HEK293T (cell line): ENCODE data around the gene SETD3.
A peak's percentile ranks its signal among the peaks of the same experiment; 100 is the strongest.

ENCODE experiments used
- CTCF ChIA-PET: fragments of 350-600 bp; formaldehyde crosslinking; extraction: SDS; loops from one replicate; lab custom pipeline; 2021; ENCODE audit warnings: antibody characterized with exemption, inconsistent platforms; lab: Yijun Ruan, JAX
- POLR2A ChIA-PET: fragments of 350-600 bp; formaldehyde crosslinking; extraction: SDS; loops from one replicate; lab custom pipeline; 2020; ENCODE audit warnings: antibody characterized with exemption, inconsistent platforms; lab: Yijun Ruan, JAX
- DNase-seq: peaks from one replicate; pipeline ENCODE4 v3.0.0; 2012; ENCODE audit warnings: mixed read lengths; ENCODE audit errors: extremely low spot score
- ARNT ChIP-seq: fragments of 450-650 bp; IDR thresholded peaks from 2 replicates; pipeline ENCODE4 v1.6.1; 2017; ENCODE audit warnings: mild to moderate bottlenecking
- BHLHE40 ChIP-seq: fragments of 450-650 bp; IDR thresholded peaks from 2 replicates; pipeline ENCODE4 v1.6.1; 2016; ENCODE audit warnings: mild to moderate bottlenecking, moderate library complexity, borderline replicate concordance
- CTBP1 ChIP-seq: fragments of 450-650 bp; IDR thresholded peaks from 2 replicates; pipeline ENCODE4 v1.6.1; 2016; ENCODE audit warnings: borderline replicate concordance
- ELF4 ChIP-seq: fragments of 450-650 bp; IDR thresholded peaks from 2 replicates; pipeline ENCODE4 v1.6.1; 2017; ENCODE audit warnings: antibody characterized with exemption
- FOXA1 ChIP-seq: fragments of 450-650 bp; IDR thresholded peaks from 2 replicates; pipeline ENCODE4 v1.6.1; 2016; ENCODE audit warnings: mild to moderate bottlenecking
- FOXK2 ChIP-seq: fragments of 450-650 bp; IDR thresholded peaks from 2 replicates; pipeline ENCODE4 v1.6.1; 2016; ENCODE audit warnings: mild to moderate bottlenecking
- FOXM1 ChIP-seq: fragments of 450-650 bp; IDR thresholded peaks from 2 replicates; pipeline ENCODE4 v1.6.1; 2017; ENCODE audit warnings: mild to moderate bottlenecking, borderline replicate concordance
- HDGF ChIP-seq: fragments of 450-650 bp; IDR thresholded peaks from 2 replicates; pipeline ENCODE4 v1.6.1; 2017; ENCODE audit warnings: antibody characterized with exemption, borderline replicate concordance
- L3MBTL2 ChIP-seq: fragments of 450-650 bp; conservative IDR thresholded peaks from 2 replicates; pipeline ENCODE4 v1.6.1; 2016; ENCODE audit warnings: mild to moderate bottlenecking
- LEF1 ChIP-seq: fragments of 450-650 bp; IDR thresholded peaks from 2 replicates; pipeline ENCODE4 v1.6.1; 2017; ENCODE audit warnings: mild to moderate bottlenecking, borderline replicate concordance
- NFRKB ChIP-seq: fragments of 450-650 bp; IDR thresholded peaks from 2 replicates; pipeline ENCODE4 v1.6.1; 2016; ENCODE audit warnings: mild to moderate bottlenecking, moderate library complexity
- SP1 ChIP-seq: fragments of 450-650 bp; IDR thresholded peaks from 2 replicates; pipeline ENCODE4 v1.6.1; 2017
- SUZ12 ChIP-seq: fragments of 450-650 bp; IDR thresholded peaks from 2 replicates; pipeline ENCODE4 v1.6.1; 2016; ENCODE audit warnings: mild to moderate bottlenecking
- TARDBP ChIP-seq: fragments of 450-650 bp; IDR thresholded peaks from 2 replicates; pipeline ENCODE4 v1.6.1; 2016
- ZNF384 ChIP-seq: fragments of 450-650 bp; IDR thresholded peaks from 2 replicates; pipeline ENCODE4 v1.6.1; 2016
- TF ChIP-seq, protein P1 (sequence below): fragments of 450-650 bp; IDR thresholded peaks from 2 replicates; pipeline ENCODE4 v1.6.1; 2016

Gene SETD3

DNA sequence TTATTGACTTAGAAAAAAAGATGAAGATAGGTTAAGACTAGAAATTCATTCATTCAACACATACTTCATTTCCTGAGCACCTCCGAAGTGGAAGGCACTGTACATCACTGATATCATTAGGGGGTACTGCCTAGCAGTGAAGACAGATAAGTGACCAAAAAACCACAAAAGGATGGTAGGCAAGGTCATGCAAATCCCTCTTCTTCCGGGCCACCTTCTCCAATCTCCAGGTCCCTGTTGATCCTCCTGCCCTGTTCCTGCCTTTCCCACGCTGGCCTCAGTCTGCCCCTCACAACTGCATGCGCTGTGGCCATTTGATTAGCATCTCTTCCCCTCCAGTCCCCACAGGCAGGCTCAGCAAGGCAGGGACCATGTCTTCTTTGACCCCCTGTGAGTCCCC lies 60.8 kb downstream of the SETD3 start:
- POLR2A ChIA-PET, result no interaction called here
- no peak for TF ChIP-seq ARNT
- TF ChIP-seq L3MBTL2, result no peak
- CTCF ChIA-PET, result interaction anchor here (1.7 kb wide), 1 partner anchor 27 kb away, joined by 5 read pairs; no protein-coding TSS in a partner anchor
- DNase-seq, result no peak

DNA sequence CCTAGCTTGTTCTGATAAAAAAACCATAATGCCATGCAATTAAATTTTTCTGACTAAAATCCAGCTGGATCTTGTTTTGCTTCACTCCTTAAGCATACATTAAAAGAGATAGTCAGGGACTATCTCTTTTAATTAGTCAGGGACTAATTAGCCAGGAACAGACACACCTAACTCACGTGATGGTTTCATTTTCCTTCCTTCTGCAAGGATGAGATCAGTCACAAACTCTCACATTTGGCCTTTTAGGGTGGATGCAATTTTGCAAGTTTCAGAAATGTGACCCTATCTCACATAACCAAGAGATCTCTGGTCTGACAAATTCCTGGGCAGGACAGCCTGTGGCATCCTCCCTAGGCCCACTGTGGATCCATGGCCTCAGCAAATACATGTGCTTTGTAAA lies 62.4 kb downstream of the SETD3 start:
- ChIA-PET POLR2A (interaction anchor here (1.6 kb wide), 1 partner anchor 25 kb away, joined by 4 read pairs; no protein-coding TSS in a partner anchor), CTCF (interaction anchor here (1.6 to 2.9 kb wide), 2 partner anchors 29 to 99 kb away, joined by 5 to 24 read pairs; no protein-coding TSS in a partner anchor)
- no peak for TF ChIP-seq ARNT
- no peak for TF ChIP-seq FOXK2
- TF ChIP-seq LEF1, result no peak
- no peak for TF ChIP-seq L3MBTL2
- TF ChIP-seq CTBP1, result no peak
- no peak for TF ChIP-seq ZNF384
- no peak for TF ChIP-seq TARDBP
- TF ChIP-seq, protein P1, sequence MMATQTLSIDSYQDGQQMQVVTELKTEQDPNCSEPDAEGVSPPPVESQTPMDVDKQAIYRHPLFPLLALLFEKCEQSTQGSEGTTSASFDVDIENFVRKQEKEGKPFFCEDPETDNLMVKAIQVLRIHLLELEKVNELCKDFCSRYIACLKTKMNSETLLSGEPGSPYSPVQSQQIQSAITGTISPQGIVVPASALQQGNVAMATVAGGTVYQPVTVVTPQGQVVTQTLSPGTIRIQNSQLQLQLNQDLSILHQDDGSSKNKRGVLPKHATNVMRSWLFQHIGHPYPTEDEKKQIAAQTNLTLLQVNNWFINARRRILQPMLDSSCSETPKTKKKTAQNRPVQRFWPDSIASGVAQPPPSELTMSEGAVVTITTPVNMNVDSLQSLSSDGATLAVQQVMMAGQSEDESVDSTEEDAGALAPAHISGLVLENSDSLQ, result no peak
- no peak for TF ChIP-seq ELF4
- no peak for TF ChIP-seq FOXA1
- no peak for TF ChIP-seq BHLHE40
- TF ChIP-seq NFRKB, result no peak
- no peak for TF ChIP-seq SUZ12
- no peak for TF ChIP-seq SP1
- no peak for TF ChIP-seq FOXM1
- TF ChIP-seq HDGF, result no peak
- no peak for DNase-seq

DNA sequence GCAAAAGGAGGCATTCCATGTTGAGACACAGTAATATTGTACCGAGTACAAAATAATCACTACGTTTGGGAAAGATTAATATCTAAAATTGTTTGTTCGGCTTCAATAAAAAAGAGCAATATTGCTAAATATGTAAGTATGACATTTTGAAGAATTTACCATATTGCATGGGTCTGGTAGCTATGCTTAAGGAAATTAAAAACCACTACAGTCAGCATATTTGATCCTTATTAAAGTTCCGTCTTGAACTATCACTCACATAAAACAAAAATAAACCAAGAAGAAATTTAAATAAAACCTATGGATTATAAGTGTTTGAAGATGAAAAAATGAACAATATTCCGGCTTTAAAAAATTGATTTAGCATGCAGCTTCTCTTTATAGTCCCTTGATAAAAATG lies 63.8 kb downstream of the SETD3 start:
- ChIA-PET CTCF (interaction anchor here (0.5 to 2.9 kb wide), 5 partner anchors 15 to 97 kb away, joined by 5 to 35 read pairs (median 10); no protein-coding TSS in a partner anchor), POLR2A (interaction anchor here (1.6 kb wide), 1 partner anchor 24 kb away, joined by 4 read pairs; no protein-coding TSS in a partner anchor)
- TF ChIP-seq SUZ12 (no peak), L3MBTL2 (no peak)
- TF ChIP-seq, protein P1, result no peak
- DNase-seq, result no peak

DNA sequence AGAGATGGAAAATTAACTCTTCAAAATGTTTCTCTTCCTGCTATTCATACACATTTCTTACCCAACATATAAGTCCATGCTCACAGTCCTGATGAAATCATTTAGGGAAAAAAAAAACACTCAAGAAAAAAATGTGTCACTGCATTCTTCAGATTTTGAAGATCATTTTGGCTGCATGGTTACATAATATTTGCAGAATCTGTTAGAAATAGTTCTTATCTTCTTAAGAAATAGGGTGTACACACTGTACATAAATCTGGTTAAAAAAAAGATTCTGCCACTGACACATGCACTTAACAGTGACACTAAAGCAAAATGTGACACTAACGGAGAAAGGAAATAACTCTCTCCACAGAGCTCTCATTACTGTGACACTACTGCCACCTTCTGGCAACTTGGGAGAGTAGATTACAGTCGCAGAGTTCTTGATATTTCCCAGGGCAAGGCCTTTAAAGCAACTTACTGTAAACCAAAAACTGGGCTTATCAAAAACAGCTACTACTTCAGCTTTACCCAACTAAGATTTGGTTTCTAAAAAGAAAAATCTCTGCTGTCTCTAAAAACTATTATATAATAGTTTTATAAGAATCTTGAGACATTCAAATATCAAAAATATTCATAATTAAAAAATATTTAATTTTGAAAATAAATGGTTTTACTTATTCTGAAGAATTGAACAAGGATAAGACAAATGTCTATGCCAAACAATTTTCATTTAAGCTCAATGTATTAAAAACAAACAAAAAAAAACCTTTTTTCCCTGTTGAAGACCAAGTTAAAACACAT lies 65.0 kb downstream of the SETD3 start:
- POLR2A ChIA-PET, result interaction anchor here (0.7 kb wide), 1 partner anchor 96 kb away, joined by 3 read pairs; no protein-coding TSS in a partner anchor
- CTCF ChIA-PET, result interaction anchor here (0.7 to 2.9 kb wide), 18 partner anchors 8 to 254 kb away, joined by 3 to 35 read pairs (median 4); no protein-coding TSS in a partner anchor
- DNase-seq, result peak; percentile 69
- TF ChIP-seq FOXA1 (no peak), HDGF (no peak), BHLHE40 (no peak), LEF1 (no peak), NFRKB (no peak), SUZ12 (no peak), ZNF384 (peak; percentile 60; the same call in 1 of the 2 replicates), FOXK2 (no peak), SP1 (no peak), L3MBTL2 (no peak), TARDBP (no peak), ELF4 (no peak), FOXM1 (no peak)
- TF ChIP-seq, protein P1, result peak; percentile 67

DNA sequence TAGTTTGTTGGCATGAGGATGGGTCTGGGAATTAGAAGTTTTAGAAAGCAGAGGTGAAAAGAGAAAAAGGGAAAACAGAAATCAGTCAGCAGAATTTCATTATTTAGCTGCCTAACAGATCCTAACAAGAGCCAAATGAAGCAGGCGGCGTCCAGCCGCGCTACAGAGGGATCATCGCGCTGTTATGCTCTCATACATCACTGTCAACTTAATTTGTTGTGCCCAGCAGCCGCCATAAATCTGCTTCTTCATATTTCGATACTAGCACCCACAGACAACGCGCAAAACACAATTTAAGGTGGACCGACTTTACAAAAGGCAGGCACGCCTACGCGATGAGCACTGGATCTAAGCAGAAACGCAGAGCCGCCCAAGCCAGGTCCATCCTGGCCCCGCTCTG lies 66.7 kb downstream of the SETD3 start:
- DNase-seq, result peak; percentile 20
- POLR2A ChIA-PET, result no interaction called here
- TF ChIP-seq, protein P1, result peak; percentile 84
- TF ChIP-seq FOXM1, result no peak
- CTCF ChIA-PET, result interaction anchor here (0.7 to 1.2 kb wide), 2 partner anchors 21 to 25 kb away, joined by 4 to 6 read pairs; no protein-coding TSS in a partner anchor

DNA sequence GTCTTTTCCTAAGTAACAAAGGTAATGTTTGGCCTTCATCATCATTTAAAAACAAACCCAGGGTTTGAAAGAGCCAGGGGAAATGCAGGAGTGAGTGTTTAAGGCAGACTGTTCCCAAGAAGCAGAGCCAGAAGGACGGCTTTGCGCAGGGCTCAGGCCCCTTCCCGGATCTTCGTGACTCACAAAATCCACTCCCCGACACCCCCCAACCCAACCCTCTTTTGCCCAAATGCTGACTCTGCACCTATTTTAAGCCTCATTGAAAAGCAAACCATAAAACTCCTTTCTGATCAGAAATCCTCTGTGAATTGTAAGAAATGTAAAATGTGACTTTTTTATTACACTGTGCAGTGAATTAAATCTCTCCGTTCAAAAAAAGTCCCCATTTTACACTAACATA lies 67.5 kb downstream of the SETD3 start:
- POLR2A ChIA-PET, result no interaction called here
- TF ChIP-seq CTBP1, result no peak
- no peak for TF ChIP-seq LEF1
- no peak for TF ChIP-seq FOXA1
- TF ChIP-seq ARNT, result no peak
- no peak for TF ChIP-seq ELF4
- TF ChIP-seq SUZ12, result no peak
- TF ChIP-seq FOXK2, result no peak
- no peak for TF ChIP-seq HDGF
- TF ChIP-seq ZNF384, result no peak
- no peak for TF ChIP-seq SP1
- DNase-seq, result no peak
- CTCF ChIA-PET, result interaction anchor here (0.6 to 1.0 kb wide), 4 partner anchors 14 to 21 kb away, joined by 3 to 11 read pairs (median 4); no protein-coding TSS in a partner anchor
